Activated CD4-positive, alpha-beta T cell treated with anti-CD3 and anti-CD28 coated beads, Interleukin-2, amount 10 ng/mL, durations not matched to agents 24 days and 14 days (primary cell): ENCODE measurements around the gene INTS13. TPM values are rescaled to one million over a fixed set of nuclear protein-coding genes. Genes with fewer than 3 reads are reported as not detected.

Experiments used
- DNase-seq: peaks from one replicate; pipeline ENCODE4 v3.0.0; 2022
- H3K27ac Mint-ChIP-seq: one replicate; pipeline ENCODE4 v1.8.0; 2022; ENCODE audit warnings: mild to moderate bottlenecking, mixed read lengths
- H3K27me3 Mint-ChIP-seq: one replicate; pipeline ENCODE4 v1.8.0; 2022; ENCODE audit warnings: mixed read lengths
- H3K36me3 Mint-ChIP-seq: one replicate; pipeline ENCODE4 v1.8.0; 2022; ENCODE audit warnings: low read depth, mild to moderate bottlenecking, mixed read lengths
- H3K4me1 Mint-ChIP-seq: one replicate; pipeline ENCODE4 v1.8.0; 2021; ENCODE audit warnings: mixed read lengths
- H3K4me3 Mint-ChIP-seq: one replicate; pipeline ENCODE4 v1.8.0; 2022; ENCODE audit warnings: mild to moderate bottlenecking, moderate library complexity, mixed read lengths
- H3K9me3 Mint-ChIP-seq: one replicate; pipeline ENCODE4 v1.8.0; 2021; ENCODE audit warnings: mixed read lengths
- intact Hi-C: fragments of 100-400 bp; cut with micrococcal nuclease; formaldehyde crosslinking; loops from one replicate; pipeline ENCODE4 v1.15.1; 2023
- total RNA-seq: library from RNA; stranded (reverse); gene quantifications from 2 replicates; pipeline ENCODE4 v1.2.3, GENCODE V29; 2022

INTS13 gene
- total RNA-seq, 1 donor from 2014 or later, result 51.3 TPM

DNA sequence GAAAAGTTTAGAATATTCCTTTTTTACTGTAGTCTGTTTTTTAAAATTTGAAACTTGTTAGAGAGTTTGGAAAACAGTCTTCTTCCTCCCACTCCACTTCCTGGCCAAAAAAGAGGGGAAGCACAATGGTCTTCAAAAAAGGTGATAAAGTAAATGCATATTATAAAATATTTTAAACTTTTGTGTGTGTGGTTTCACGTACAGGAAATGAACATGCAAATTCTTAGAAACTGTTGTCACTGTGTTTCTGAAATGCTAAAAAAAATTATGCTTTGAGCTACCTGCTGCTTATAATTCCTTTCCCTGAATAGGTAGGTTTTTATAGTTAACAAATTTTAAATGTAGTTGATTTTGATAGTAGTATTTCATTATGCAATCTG lies 3.4 kb upstream of the INTS13 start:
- intact Hi-C loops, result no loop called here

DNA sequence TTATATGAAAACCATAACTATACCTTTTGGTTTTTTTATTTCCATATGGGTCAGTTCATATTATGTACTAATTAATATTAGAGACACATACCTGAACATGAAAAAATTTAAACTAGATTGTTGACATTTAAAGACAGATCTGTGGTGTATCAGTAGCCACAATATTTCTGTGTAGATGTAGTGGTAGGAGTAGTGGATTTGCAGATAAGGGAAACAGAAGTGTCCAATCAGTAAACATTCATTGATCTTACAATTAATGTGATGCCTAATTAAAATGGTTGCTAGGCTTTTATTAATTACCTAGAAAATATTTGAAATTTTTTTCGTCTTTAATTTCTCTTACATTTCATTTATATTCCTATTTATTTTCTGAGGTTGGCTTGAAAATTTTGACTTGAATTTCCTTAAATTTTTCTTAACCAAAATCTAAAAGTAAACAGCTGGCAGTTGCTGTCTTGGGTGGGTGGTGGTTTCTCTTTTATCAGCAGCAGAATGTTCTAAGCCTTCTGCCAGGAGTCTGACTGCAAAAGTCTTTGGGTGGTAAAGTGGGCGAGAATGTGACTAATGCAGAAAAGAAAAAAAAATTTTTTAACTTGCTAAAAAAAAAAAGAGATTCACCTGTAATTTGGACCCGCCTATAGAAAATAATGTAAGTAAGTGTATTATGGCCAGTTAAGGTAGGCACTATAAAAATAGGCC lies 2.9 kb upstream of the INTS13 start:
- Mint-ChIP-seq H3K4me1 (peaks cover 51% of the 10 kb centered on the region), H3K4me3 (peak overlapping the region; percentile 94), H3K36me3 (peaks cover 18% of the 10 kb centered on the region), H3K27me3 (no peaks in the 10 kb centered on the region), H3K27ac (peak overlapping the region; percentile 74), H3K9me3 (no peaks in the 10 kb centered on the region)
- peak; percentile 69 for DNase-seq
- intact Hi-C loops, result no loop called here

More for the DNA sequence above, 3.4 kb upstream of the INTS13 start:
- Mint-ChIP-seq H3K27me3 (no peaks in the 10 kb centered on the region), H3K36me3 (peaks cover 23% of the 10 kb centered on the region), H3K9me3 (peaks cover 3% of the 10 kb centered on the region), H3K4me3 (peak overlapping the region; percentile 94), H3K27ac (peak overlapping the region; percentile 74), H3K4me1 (peaks cover 53% of the 10 kb centered on the region)
- no peak for DNase-seq

GRCh38 chr12:26939953-26940352 lies 2.2 kb upstream of the INTS13 start:
- H3K36me3 Mint-ChIP-seq, result peaks cover 19% of the 10 kb centered on the region
- peaks cover 55% of the 10 kb centered on the region for H3K4me1 Mint-ChIP-seq
- H3K9me3 Mint-ChIP-seq, result no peaks in the 10 kb centered on the region
- peak overlapping the region; percentile 30 for H3K27ac Mint-ChIP-seq
- intact Hi-C loops, result loop anchor here (2.0 to 10.0 kb wide), 3 partner anchors 391 to 818 kb away; partner anchors contain the start of gene PPFIBP1
- H3K4me3 Mint-ChIP-seq, result peak overlapping the region; percentile 94
- DNase-seq, result no peak
- no peaks in the 10 kb centered on the region for H3K27me3 Mint-ChIP-seq

GRCh38 chr12:26939192-26939832 lies 1.5 kb upstream of the INTS13 start:
- intact Hi-C loops, result loop anchor here (2.0 to 10.0 kb wide), 3 partner anchors 391 to 817 kb away; partner anchors contain the start of gene PPFIBP1
- peak; percentile 61 for DNase-seq
- Mint-ChIP-seq H3K27me3 (no peaks in the 10 kb centered on the region), H3K4me1 (peaks cover 59% of the 10 kb centered on the region), H3K36me3 (peaks cover 24% of the 10 kb centered on the region), H3K27ac (peak overlapping the region; percentile 89), H3K4me3 (peak overlapping the region; percentile 94), H3K9me3 (no peaks in the 10 kb centered on the region)

GRCh38 chr12:26938701-26939062 lies 901 bp upstream of the INTS13 start:
- Mint-ChIP-seq H3K4me1 (peaks cover 56% of the 10 kb centered on the region), H3K27ac (peak overlapping the region; percentile 97), H3K27me3 (no peaks in the 10 kb centered on the region), H3K9me3 (no peaks in the 10 kb centered on the region), H3K4me3 (peak overlapping the region; percentile 94), H3K36me3 (peaks cover 22% of the 10 kb centered on the region)
- intact Hi-C loops, result loop anchor here (1.0 to 10.0 kb wide), 9 partner anchors 34 to 816 kb away; partner anchors contain the start of genes MED21, MRPS35, PPFIBP1 and STK38L
- no peak for DNase-seq

- peaks cover 56% of the 10 kb centered on the region for H3K4me1 Mint-ChIP-seq
- intact Hi-C loops, result loop anchor here (5.0 to 10.0 kb wide), 2 partner anchors 587 to 815 kb away; partner anchors contain the start of gene PPFIBP1
- H3K4me3 Mint-ChIP-seq, result peak overlapping the region; percentile 94
- no peak for DNase-seq
- H3K27ac Mint-ChIP-seq, result peak overlapping the region; percentile 97
- H3K9me3 Mint-ChIP-seq, result no peaks in the 10 kb centered on the region
- H3K36me3 Mint-ChIP-seq, result peaks cover 27% of the 10 kb centered on the region
- H3K27me3 Mint-ChIP-seq, result no peaks in the 10 kb centered on the region
Measured at GRCh38 chr12:26937443-26937862, 328 bp downstream of the INTS13 start.

DNA sequence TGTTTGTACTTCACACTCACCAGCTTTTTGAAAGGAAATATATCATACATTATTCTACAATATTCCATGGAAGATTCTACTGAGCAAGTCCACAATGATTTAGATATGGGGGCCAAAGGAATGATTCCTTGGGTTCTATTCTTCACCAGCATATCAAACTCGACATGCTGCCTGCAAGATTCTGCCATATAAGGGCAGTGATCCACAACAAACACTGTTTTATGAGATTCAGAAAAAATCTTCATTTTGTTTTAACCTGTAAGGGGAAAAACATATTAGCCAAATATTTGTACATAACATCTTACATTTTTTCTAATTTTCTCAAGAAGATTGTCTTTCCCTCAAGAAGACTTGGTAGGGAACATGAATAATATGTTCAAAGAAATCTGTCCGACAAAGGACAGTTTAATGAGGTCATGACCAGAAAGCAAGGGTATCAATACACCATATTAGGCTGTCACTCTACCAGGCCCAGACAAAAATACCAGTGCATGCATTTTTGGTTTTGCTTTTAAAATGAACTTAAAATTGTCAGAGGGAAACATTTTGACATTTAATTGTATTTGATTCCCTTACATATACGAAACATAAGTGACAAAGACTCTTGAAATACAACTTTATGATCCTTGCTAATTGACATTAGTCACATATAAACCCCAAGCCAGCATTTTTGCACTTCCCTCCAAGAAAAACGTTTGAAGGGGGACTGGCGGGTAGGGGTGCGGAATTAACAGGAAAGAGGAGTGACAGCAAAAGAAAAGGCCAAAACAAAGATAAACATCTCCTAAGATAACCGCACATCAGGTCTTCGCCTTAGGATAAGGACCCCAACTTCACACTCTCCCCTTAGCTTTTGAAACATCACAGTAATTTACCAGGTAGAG lies 980 bp downstream of the INTS13 start:
- DNase-seq, result peak; percentile 76
- Mint-ChIP-seq H3K27me3 (no peaks in the 10 kb centered on the region), H3K9me3 (no peaks in the 10 kb centered on the region), H3K4me1 (peaks cover 56% of the 10 kb centered on the region), H3K36me3 (peaks cover 32% of the 10 kb centered on the region), H3K27ac (peak overlapping the region; percentile 97), H3K4me3 (peak overlapping the region; percentile 94)
- intact Hi-C loops, result loop anchor here (5.0 to 10.0 kb wide), 2 partner anchors 588 to 814 kb away; partner anchors contain the start of gene PPFIBP1

- Mint-ChIP-seq H3K4me1 (peaks cover 55% of the 10 kb centered on the region), H3K4me3 (peak overlapping the region; percentile 94), H3K27me3 (no peaks in the 10 kb centered on the region), H3K36me3 (peaks cover 35% of the 10 kb centered on the region), H3K9me3 (no peaks in the 10 kb centered on the region), H3K27ac (peak overlapping the region; percentile 54)
- intact Hi-C loops, result loop anchor here (2.0 to 10.0 kb wide), 3 partner anchors 69 to 814 kb away; partner anchors contain the start of gene PPFIBP1
- DNase-seq, result peak; percentile 70
Measured at GRCh38 chr12:26935636-26936378, 2.0 kb downstream of the INTS13 start.

DNA sequence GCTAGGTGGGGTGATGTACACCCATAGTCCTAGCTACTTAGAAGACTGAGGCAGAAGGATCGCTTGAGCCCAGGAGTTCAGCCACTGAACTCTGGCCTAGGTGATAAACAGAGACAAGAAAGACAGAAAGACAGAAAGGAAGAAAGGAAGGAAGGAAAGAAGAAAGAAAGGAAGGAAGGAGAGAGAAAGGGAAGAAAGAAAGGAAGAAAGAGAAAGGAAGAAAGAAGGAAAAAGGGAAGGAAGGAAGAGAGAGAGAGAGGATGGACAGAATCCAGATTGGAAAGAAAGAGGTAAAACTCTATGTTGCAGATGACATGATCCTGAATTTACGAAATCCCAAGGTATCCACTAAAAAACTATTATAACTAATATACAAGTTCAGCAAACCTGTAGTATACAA lies 8.2 kb downstream of the INTS13 start:
- peaks cover 33% of the 10 kb centered on the region for H3K4me1 Mint-ChIP-seq
- H3K4me3 Mint-ChIP-seq, result no peak overlapping the region
- DNase-seq, result no peak
- H3K27me3 Mint-ChIP-seq, result no peaks in the 10 kb centered on the region
- intact Hi-C loops, result no loop called here
- H3K36me3 Mint-ChIP-seq, result peaks cover 61% of the 10 kb centered on the region
- H3K27ac Mint-ChIP-seq, result no peak overlapping the region
- H3K9me3 Mint-ChIP-seq, result no peaks in the 10 kb centered on the region

GRCh38 chr12:26928661-26929060 lies 9.1 kb downstream of the INTS13 start:
- Mint-ChIP-seq H3K36me3 (peaks cover 58% of the 10 kb centered on the region), H3K27ac (no peak overlapping the region), H3K4me1 (peaks cover 27% of the 10 kb centered on the region), H3K27me3 (no peaks in the 10 kb centered on the region), H3K4me3 (no peak overlapping the region), H3K9me3 (no peaks in the 10 kb centered on the region)
- intact Hi-C loops, result no loop called here
- no peak for DNase-seq

DNA sequence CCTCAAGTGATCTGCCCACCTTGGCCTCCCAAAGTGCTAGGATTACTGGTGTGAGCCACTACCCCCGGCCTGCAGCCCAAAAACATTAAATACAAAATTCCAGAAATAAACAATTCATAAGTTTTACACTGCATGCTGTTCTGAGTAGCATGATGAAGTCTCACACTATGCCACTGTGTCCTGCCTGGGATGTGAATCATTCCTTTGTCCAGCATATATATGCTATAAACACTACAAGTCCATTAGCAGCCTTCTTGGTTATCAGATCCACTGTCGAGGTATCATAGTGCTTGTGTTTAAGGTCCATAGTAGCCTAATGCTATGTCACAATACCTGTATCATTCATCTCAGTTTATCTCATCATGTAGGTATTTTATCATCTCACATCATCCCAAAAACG lies 15.9 kb downstream of the INTS13 start:
- H3K36me3 Mint-ChIP-seq, result peaks cover 50% of the 10 kb centered on the region
- H3K27me3 Mint-ChIP-seq, result no peaks in the 10 kb centered on the region
- intact Hi-C loops, result no loop called here
- no peaks in the 10 kb centered on the region for H3K9me3 Mint-ChIP-seq
- no peak overlapping the region for H3K27ac Mint-ChIP-seq
- peaks cover 4% of the 10 kb centered on the region for H3K4me1 Mint-ChIP-seq
- H3K4me3 Mint-ChIP-seq, result no peak overlapping the region
- DNase-seq, result no peak

DNA sequence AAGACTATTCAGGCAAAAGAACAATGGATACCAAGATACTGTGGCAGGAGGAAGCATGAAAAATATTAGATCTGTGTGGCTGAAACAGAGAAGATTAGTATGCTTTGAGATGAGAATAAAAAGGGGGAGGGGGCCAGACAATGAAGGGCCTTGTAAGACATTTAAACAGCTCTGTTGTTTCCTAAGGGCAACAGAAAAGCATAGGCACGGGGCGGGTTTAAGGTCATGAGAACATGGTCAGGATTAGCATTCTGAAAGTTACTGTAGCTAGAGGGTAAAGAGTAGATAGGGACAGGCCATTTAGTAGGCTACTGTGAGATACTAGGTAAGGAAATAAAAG lies 18.6 kb downstream of the INTS13 start:
- no peak overlapping the region for H3K4me3 Mint-ChIP-seq
- no peaks in the 10 kb centered on the region for H3K9me3 Mint-ChIP-seq
- peaks cover 8% of the 10 kb centered on the region for H3K4me1 Mint-ChIP-seq
- intact Hi-C loops, result no loop called here
- peak; percentile 38 for DNase-seq
- peak overlapping the region; percentile 5 for H3K27ac Mint-ChIP-seq
- H3K36me3 Mint-ChIP-seq, result peaks cover 53% of the 10 kb centered on the region
- H3K27me3 Mint-ChIP-seq, result no peaks in the 10 kb centered on the region
